T-cell (primary cell): Measurements from ENCODE around the gene BGN. TPM values are rescaled to one million over a fixed set of nuclear protein-coding genes. Genes with fewer than 3 reads are reported as not detected.

ENCODE experiments used
- ATAC-seq, 4 experiments: fragments of 200-7000 bp in 3 of 4; fragments of 150-1000 bp in 1 of 4; cut with Tn5 transposase; replicated peaks in 1 of 4; 1 replicate in 3 of 4; 2 replicates in 1 of 4; pipeline ENCODE4 v1.10.0; 2021; ENCODE audit warnings: moderate library complexity in 3 of 4, mild to moderate bottlenecking in 2 of 4, moderate number of reproducible peaks in 1 of 4
- CTCF ChIA-PET, 2 donors: fragments of 300-600 bp; sonication (Branson Sonifier 250); formaldehyde crosslinking; loops; one replicate each; lab custom pipeline; 2022; ENCODE audit warnings: antibody characterized with exemption in 2 of 2; lab: Charles Lee
- POLR2A ChIA-PET, 2 donors: fragments of 300-600 bp; sonication (Branson Sonifier 250); formaldehyde crosslinking; loops; one replicate each; lab custom pipeline; 2022; ENCODE audit warnings: antibody characterized with exemption in 2 of 2; lab: Charles Lee
- DNase-seq, 35 experiments: peaks; one replicate each; pipeline versions ENCODE4 v3.0.0 to v3.0.0-alpha.2; 2013 to 2023
- H3K27ac ChIP-seq: one replicate; pipeline ENCODE4 v1.5.1; 2013; ENCODE audit warnings: low read length
- H3K27me3 ChIP-seq, 2 experiments: replicated peaks in 1 of 2; 1 replicate in 1 of 2; 2 replicates in 1 of 2; pipeline versions ENCODE4 v1.6.1 to v1.7.0; 2013; ENCODE audit warnings: low read length in 1 of 2, mixed read lengths in 1 of 2; ENCODE audit not compliant: control insufficient read depth in 2 of 2, insufficient read depth in 2 of 2; ENCODE audit errors: extremely low read depth in 1 of 2
- H3K36me3 ChIP-seq, 2 donors: 1 replicate in 1 of 2; 2 replicates in 1 of 2; pipeline versions ENCODE4 v1.6.1 to v1.7.0; 2013; ENCODE audit warnings: low read length in 1 of 2; ENCODE audit not compliant: control insufficient read depth in 2 of 2, insufficient read depth in 1 of 2; ENCODE audit errors: extremely low read depth in 1 of 2
- H3K4me1 ChIP-seq, 2 experiments: 1 replicate in 1 of 2; 2 replicates in 1 of 2; pipeline versions ENCODE4 v1.6.1 to v1.7.0; 2013; ENCODE audit warnings: low read length in 2 of 2, mixed read lengths in 1 of 2; ENCODE audit not compliant: insufficient read depth in 2 of 2, control insufficient read depth in 1 of 2; ENCODE audit errors: extremely low read depth in 1 of 2
- H3K4me3 ChIP-seq, 2 donors: 1 replicate in 1 of 2; 2 replicates in 1 of 2; pipeline versions ENCODE4 v1.5.1 to v1.7.0; 2013; ENCODE audit warnings: mild to moderate bottlenecking in 2 of 2, low read length in 1 of 2, moderate library complexity in 1 of 2; ENCODE audit not compliant: control insufficient read depth in 1 of 2; ENCODE audit errors: extremely low read depth in 1 of 2
- H3K9me3 ChIP-seq: 2 replicates; pipeline ENCODE4 v1.7.0; 2013
- H3K27ac Mint-ChIP-seq, 2 donors: one replicate each; pipeline ENCODE4 v1.8.0; 2020 to 2021; ENCODE audit warnings: mild to moderate bottlenecking in 2 of 2, mixed read lengths in 2 of 2
- H3K27me3 Mint-ChIP-seq, 2 donors: one replicate each; pipeline ENCODE4 v1.8.0; 2021 to 2022; ENCODE audit warnings: mixed read lengths in 2 of 2
- H3K36me3 Mint-ChIP-seq: one replicate; pipeline ENCODE4 v1.8.0; 2021; ENCODE audit warnings: mixed read lengths
- H3K4me1 Mint-ChIP-seq, 3 donors: one replicate each; pipeline ENCODE4 v1.8.0; 2020 to 2022; ENCODE audit warnings: mixed read lengths in 3 of 3, mild to moderate bottlenecking in 1 of 3
- H3K4me3 Mint-ChIP-seq, 3 donors: one replicate each; pipeline ENCODE4 v1.8.0; 2020 to 2022; ENCODE audit warnings: mild to moderate bottlenecking in 3 of 3, mixed read lengths in 3 of 3, moderate library complexity in 3 of 3
- H3K9me3 Mint-ChIP-seq, 3 donors: one replicate each; pipeline ENCODE4 v1.8.0; 2020 to 2022; ENCODE audit warnings: mixed read lengths in 3 of 3
- WGBS: methylation state at CpG from one replicate; pipeline ENCODE4 v1.1.5; 2013; ENCODE audit warnings: missing lambda C conversion rate; ENCODE audit not compliant: insufficient coverage; 5-methylcytosine and 5-hydroxymethylcytosine counted together
- total RNA-seq, 35 experiments: library from RNA in 6 of 35; stranded (reverse) in 6 of 35; fragments of 120-200 nt in 1 of 35; gene quantifications; one replicate each; pipeline versions ENCODE4 v1.2.1 to v1.2.4 and lab custom pipeline; 2013 to 2026

Gene BGN
- total RNA-seq, 5 donors from 2014 or later (not counting 1 experiment from before 2014, with no cell fraction given), result 0.25 to 0.70 (median 0.30) TPM; not detected in 2

- CTCF ChIA-PET, result no interaction called here
- Histone ChIP-seq H3K4me1 (peaks cover 0 to 5% of the 10 kb centered on the region in 2 experiments), H3K36me3 (no peaks in the 10 kb centered on the region), H3K27me3 (peaks cover 0 to 15% of the 10 kb centered on the region in 2 experiments), H3K9me3 (no peaks in the 10 kb centered on the region), H3K4me3 (no peak overlapping the region), H3K27ac (no peak overlapping the region)
- ATAC-seq, result no peak
- Mint-ChIP-seq H3K36me3 (no peaks in the 10 kb centered on the region), H3K9me3 (no peaks in the 10 kb centered on the region), H3K27ac (no peak overlapping the region), H3K27me3 (peaks cover 7 to 13% of the 10 kb centered on the region in 2 donors), H3K4me1 (peaks cover 4 to 5% (median 4%) of the 10 kb centered on the region in 3 donors), H3K4me3 (no peak overlapping the region)
- DNase-seq, result no peak
- 72% methylated on average over 2 of the region's 3 CpGs for WGBS
- POLR2A ChIA-PET, result no interaction called here
Observed at GRCh38 chrX:153512501-153512893, 17.7 kb downstream of the BGN start.

GRCh38 chrX:153513265-153513664 lies 18.5 kb downstream of the BGN start:
- Histone ChIP-seq H3K36me3 (no peaks in the 10 kb centered on the region), H3K27ac (no peak overlapping the region), H3K4me3 (no peak overlapping the region), H3K4me1 (peaks cover 0 to 1% of the 10 kb centered on the region in 2 experiments), H3K27me3 (peaks cover 0 to 14% of the 10 kb centered on the region in 2 experiments), H3K9me3 (no peaks in the 10 kb centered on the region)
- DNase-seq (no peak), ATAC-seq (no peak)
- Mint-ChIP-seq H3K4me1 (peaks cover 0 to 4% (median under 1%) of the 10 kb centered on the region in 3 donors), H3K27ac (no peak overlapping the region), H3K9me3 (no peaks in the 10 kb centered on the region), H3K4me3 (no peak overlapping the region), H3K27me3 (peaks cover 8 to 14% of the 10 kb centered on the region in 2 donors), H3K36me3 (no peaks in the 10 kb centered on the region)
- 97% methylated on average over 4 of the region's 5 CpGs for WGBS
- ChIA-PET POLR2A (no interaction called here), CTCF (no interaction called here)

- WGBS, result 100% methylated on average over 4 of the region's 9 CpGs
- H3K4me3 ChIP-seq, result no peak overlapping the region
- peaks cover 0 to 23% of the 10 kb centered on the region in 2 experiments for H3K27me3 ChIP-seq
- no peaks in the 10 kb centered on the region for H3K9me3 ChIP-seq
- POLR2A ChIA-PET, result no interaction called here
- H3K4me1 ChIP-seq, result peaks cover 0 to 4% of the 10 kb centered on the region in 2 experiments
- no peak overlapping the region for H3K27ac Mint-ChIP-seq
- H3K9me3 Mint-ChIP-seq, result no peaks in the 10 kb centered on the region
- H3K4me1 Mint-ChIP-seq, result peaks cover 0 to 7% (median 4%) of the 10 kb centered on the region in 3 donors
- CTCF ChIA-PET, result no interaction called here
- H3K36me3 Mint-ChIP-seq, result no peaks in the 10 kb centered on the region
- H3K4me3 Mint-ChIP-seq, result no peak overlapping the region
- DNase-seq, result no peak
- H3K27ac ChIP-seq, result no peak overlapping the region
- H3K27me3 Mint-ChIP-seq, result peaks cover 11 to 22% of the 10 kb centered on the region in 2 donors
- no peaks in the 10 kb centered on the region for H3K36me3 ChIP-seq
- no peak for ATAC-seq
Observed at GRCh38 chrX:153514259-153514658, 19.5 kb downstream of the BGN start.

- Mint-ChIP-seq H3K27me3 (peaks cover 17 to 28% of the 10 kb centered on the region in 2 donors), H3K36me3 (no peaks in the 10 kb centered on the region), H3K9me3 (no peaks in the 10 kb centered on the region), H3K27ac (no peak overlapping the region), H3K4me3 (no peak overlapping the region), H3K4me1 (peaks cover 0 to 9% (median 4%) of the 10 kb centered on the region in 3 donors)
- Histone ChIP-seq H3K4me1 (peaks cover 0 to 4% of the 10 kb centered on the region in 2 experiments), H3K4me3 (no peak overlapping the region), H3K27ac (no peak overlapping the region), H3K27me3 (peaks cover 0 to 30% of the 10 kb centered on the region in 2 experiments), H3K36me3 (no peaks in the 10 kb centered on the region), H3K9me3 (no peaks in the 10 kb centered on the region)
- ATAC-seq (no peak), DNase-seq (no peak)
- POLR2A ChIA-PET, result no interaction called here
- CTCF ChIA-PET, result no interaction called here
- 73% methylated on average over 4 of the region's 8 CpGs for whole genome bisulfite sequencing
Observed at GRCh38 chrX:153515435-153515834, 20.7 kb downstream of the BGN start.

- H3K27me3 ChIP-seq, result peaks cover 0 to 37% of the 10 kb centered on the region in 2 experiments
- no peaks in the 10 kb centered on the region for H3K36me3 ChIP-seq
- ChIA-PET POLR2A (no interaction called here), CTCF (interaction anchor here in 1 of 2 donors (0.6 kb wide), 1 partner anchor 70 kb away, joined by 3 read pairs; no protein-coding TSS in a partner anchor)
- Mint-ChIP-seq H3K9me3 (no peaks in the 10 kb centered on the region), H3K27me3 (peaks cover 22 to 31% of the 10 kb centered on the region in 2 donors), H3K36me3 (no peaks in the 10 kb centered on the region), H3K4me1 (peaks cover 0 to 9% (median 4%) of the 10 kb centered on the region in 3 donors), H3K27ac (no peak overlapping the region), H3K4me3 (no peak overlapping the region)
- 12% methylated on average over 7 of the region's 9 CpGs for WGBS
- no peaks in the 10 kb centered on the region for H3K9me3 ChIP-seq
- DNase-seq (no peak), ATAC-seq (no peak)
- no peak overlapping the region for H3K4me3 ChIP-seq
- H3K27ac ChIP-seq, result no peak overlapping the region
- peaks cover 0 to 4% of the 10 kb centered on the region in 2 experiments for H3K4me1 ChIP-seq
Observed at GRCh38 chrX:153516073-153516472, 21.3 kb downstream of the BGN start.

- Histone ChIP-seq H3K4me3 (no peak within 1 kb of the TSS), H3K9me3 (no peaks in the 10 kb centered on the region), H3K4me1 (peaks cover 0 to 4% of the 10 kb centered on the region in 2 experiments), H3K27me3 (peaks cover 0 to 45% of the 10 kb centered on the region in 2 experiments), H3K36me3 (no peaks in the 10 kb centered on the region), H3K27ac (no peak within 1 kb of the TSS)
- CTCF ChIA-PET, result no interaction called here
- POLR2A ChIA-PET, result no interaction called here
- no peak for DNase-seq
- 0% methylated on average over 7 of the region's 50 CpGs for WGBS
- Mint-ChIP-seq H3K4me3 (peak within 1 kb of the TSS in 1 of 3 donors; percentile 40), H3K27me3 (peaks cover 26 to 35% of the 10 kb centered on the region in 2 donors), H3K27ac (no peak within 1 kb of the TSS), H3K36me3 (no peaks in the 10 kb centered on the region), H3K9me3 (no peaks in the 10 kb centered on the region), H3K4me1 (peaks cover 0 to 9% (median 4%) of the 10 kb centered on the region in 3 donors)
- no peak for ATAC-seq
Observed at GRCh38 chrX:153517423-153517822, 22.6 kb downstream of the BGN start, which contains the start of gene ATP2B3. Gene ATP2B3, plus strand, starts transcription at chrX:153517642. Its CDS starts 18,606 bp downstream, at chrX:153536248.
